GM18519 (cell line): ENCODE results near the gene SPATA4.
A peak's percentile ranks its signal among the peaks of the same experiment; 100 is the strongest.
"Not testable (repeated sequence)": the region's sequence is repeated elsewhere in the genome, so short reads cannot be mapped to it uniquely, and the experiment has no call there.

Experiments
- ATAC-seq: cut with Tn5 transposase; IDR thresholded peaks from one replicate; pipeline ENCODE4 v1.9.1; 2021; ENCODE audit warnings: mild to moderate bottlenecking, moderate library complexity; ENCODE audit not compliant: unreplicated experiment, low FRiP score

SPATA4 gene

GRCh38 chr4:176195184-176195978 is at the start of gene SPATA4:
Gene SPATA4 (minus strand): TSS chr4:176195585. CDS start chr4:176195562, 23 bp downstream.
- ATAC-seq, result peak; percentile 97

GRCh38 chr4:176242764-176243347 is 47.5 kb upstream of the SPATA4 start:
- ATAC-seq, result no peak

GRCh38 chr4:176241703-176242102 is 46.3 kb upstream of the SPATA4 start:
- ATAC-seq, result no peak

- ATAC-seq, result no peak
Observed at GRCh38 chr4:176238826-176239225, 43.4 kb upstream of the SPATA4 start.

- ATAC-seq, result no peak
Observed at GRCh38 chr4:176238157-176238610, 42.8 kb upstream of the SPATA4 start.

- ATAC-seq, result no peak
Observed at GRCh38 chr4:176236946-176237345, 41.6 kb upstream of the SPATA4 start.

GRCh38 chr4:176230836-176231235 is 35.5 kb upstream of the SPATA4 start:
- ATAC-seq, result no peak

GRCh38 chr4:176229645-176230044 is 34.3 kb upstream of the SPATA4 start:
- no peak for ATAC-seq

GRCh38 chr4:176226736-176227135 is 31.4 kb upstream of the SPATA4 start:
- ATAC-seq, result no peak

GRCh38 chr4:176223561-176223960 is 28.2 kb upstream of the SPATA4 start:
- ATAC-seq, result no peak

- ATAC-seq, result no peak
Observed at GRCh38 chr4:176222149-176222548, 26.8 kb upstream of the SPATA4 start.

- ATAC-seq, result no peak
Observed at GRCh38 chr4:176217510-176217909, 22.1 kb upstream of the SPATA4 start.

- ATAC-seq, result not testable (repeated sequence)
Observed at GRCh38 chr4:176212351-176212750, 17.0 kb upstream of the SPATA4 start.

GRCh38 chr4:176210579-176211296 is 15.4 kb upstream of the SPATA4 start:
- no peak for ATAC-seq

GRCh38 chr4:176210101-176210500 is 14.7 kb upstream of the SPATA4 start:
- ATAC-seq, result no peak

GRCh38 chr4:176209535-176209934 is 14.2 kb upstream of the SPATA4 start:
- no peak for ATAC-seq

- ATAC-seq, result no peak
Observed at GRCh38 chr4:176207839-176208238, 12.5 kb upstream of the SPATA4 start.

- no peak for ATAC-seq
Observed at GRCh38 chr4:176205299-176205698, 9.9 kb upstream of the SPATA4 start.

GRCh38 chr4:176198316-176198903 is 3.0 kb upstream of the SPATA4 start:
- ATAC-seq, result no peak

- ATAC-seq, result no peak
Observed at GRCh38 chr4:176193938-176194337, 1.4 kb downstream of the SPATA4 start.

- ATAC-seq, result no peak
Observed at GRCh38 chr4:176193126-176193525, 2.3 kb downstream of the SPATA4 start.
